ENCODE measurements around the gene LHFPL3.
"Not testable (repeated sequence)": the region's sequence is repeated elsewhere in the genome, so short reads cannot be mapped to it uniquely, and the experiment has no call there.

The LHFPL3 gene

GRCh38 chr7:104695563-104695962 is 367.2 kb downstream of the LHFPL3 start:
- DNase-seq (ENCODE audit: low read depth) = no peak

- no peak for DNase-seq (ENCODE audit: low read depth)
Measured at GRCh38 chr7:104700336-104700735, 371.9 kb downstream of the LHFPL3 start.

DNA sequence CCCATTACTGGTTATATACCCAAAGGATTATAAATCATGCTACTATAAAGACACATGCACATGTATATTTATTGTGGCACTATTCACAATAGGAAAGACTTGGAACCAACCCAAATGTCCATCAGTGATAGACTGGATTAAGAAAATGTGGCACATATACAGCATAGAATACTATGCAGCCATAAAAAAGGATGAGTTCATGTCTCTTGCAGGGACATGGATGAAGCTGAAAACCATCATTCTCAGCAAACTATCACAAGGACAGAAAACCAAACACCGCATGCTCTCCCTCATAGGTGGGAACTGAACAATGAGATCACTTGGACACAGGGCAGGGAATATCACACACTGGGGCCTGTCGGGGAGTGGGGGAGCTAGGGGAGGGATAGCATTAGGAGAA is 392.6 kb downstream of the LHFPL3 start:
- DNase-seq (ENCODE audit: low read depth) = not testable (repeated sequence)

GRCh38 chr7:104723001-104723400 is 394.6 kb downstream of the LHFPL3 start:
- no peak for DNase-seq (ENCODE audit: low read depth)

DNA sequence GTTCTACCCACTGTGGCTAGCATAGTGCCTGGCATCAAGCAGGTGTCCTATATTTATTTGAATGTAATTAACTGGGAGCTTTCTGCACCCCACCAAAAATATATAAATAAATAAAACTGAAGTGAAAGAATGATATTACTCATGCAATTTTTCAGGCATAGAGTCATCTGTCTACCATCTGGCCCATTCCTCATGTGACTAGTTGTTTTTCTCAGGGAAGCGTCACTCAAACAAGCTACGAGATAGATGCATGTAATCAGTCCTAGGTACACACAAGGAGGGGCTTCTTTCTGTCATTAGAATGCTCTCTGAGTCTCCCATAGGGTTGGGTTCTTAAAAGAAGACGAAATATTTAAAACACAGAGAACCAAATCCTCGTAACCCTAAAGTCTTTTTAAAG is 430.1 kb downstream of the LHFPL3 start:
- no peak for DNase-seq (ENCODE audit: low read depth)

DNA sequence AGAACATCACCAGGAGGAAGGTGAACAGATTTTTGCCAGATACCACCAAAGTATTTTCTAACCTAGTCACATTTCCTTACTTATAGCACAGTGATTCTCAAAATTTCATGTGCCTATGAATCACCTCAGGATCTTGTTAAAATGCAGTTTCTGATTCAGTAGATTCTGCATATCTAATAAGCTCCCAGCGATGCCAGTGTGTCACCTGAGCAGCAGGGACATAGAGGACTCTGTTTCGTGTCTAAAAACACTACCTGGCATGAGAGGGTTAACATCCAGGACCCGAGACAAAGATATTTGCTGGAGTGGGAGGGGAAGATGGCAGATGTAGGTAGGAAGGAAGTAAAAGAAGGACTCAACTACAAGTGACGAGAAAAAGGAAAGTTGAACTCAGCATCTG is 433.5 kb downstream of the LHFPL3 start:
- no peak for DNase-seq (ENCODE audit: low read depth)

GRCh38 chr7:104767113-104767512 is 438.7 kb downstream of the LHFPL3 start:
- no peak for DNase-seq (ENCODE audit: low read depth)

DNA sequence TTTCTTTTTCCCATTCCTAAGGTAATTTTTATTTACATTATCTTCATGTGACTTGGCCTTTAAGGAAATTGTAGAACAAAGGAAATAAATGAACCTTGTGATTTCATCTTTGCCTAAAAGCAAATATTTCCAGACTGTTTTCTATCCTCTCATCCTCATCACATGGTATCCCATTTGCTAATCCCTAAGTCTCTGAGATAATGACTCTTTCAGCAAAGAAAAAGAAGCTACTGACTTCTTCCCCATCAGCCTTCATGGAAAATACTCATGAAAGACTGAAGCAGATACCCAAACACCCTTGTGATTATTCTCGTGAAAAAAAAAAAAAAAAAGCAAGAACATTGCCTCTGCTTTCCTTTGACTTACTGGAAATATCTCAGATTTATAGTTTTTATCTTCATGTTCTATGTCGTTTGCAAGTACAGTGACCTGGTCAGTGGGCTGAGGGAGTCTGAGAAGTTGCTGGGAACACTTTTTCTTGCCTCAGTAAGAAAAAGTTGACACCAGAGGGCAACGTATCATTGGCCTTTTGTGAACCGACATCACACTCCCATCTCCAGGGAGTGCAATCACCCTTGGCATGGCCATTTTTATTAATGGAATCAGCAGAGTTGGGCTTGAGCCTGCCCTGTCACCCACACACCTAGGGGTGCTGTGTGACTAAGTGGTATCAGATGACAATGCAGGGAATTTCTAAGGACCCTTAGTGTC is 439.6 kb downstream of the LHFPL3 start:
- no peak for DNase-seq (ENCODE audit: low read depth)

GRCh38 chr7:104772405-104773345 is 444.3 kb downstream of the LHFPL3 start:
- DNase-seq (ENCODE audit: low read depth) = no peak

DNA sequence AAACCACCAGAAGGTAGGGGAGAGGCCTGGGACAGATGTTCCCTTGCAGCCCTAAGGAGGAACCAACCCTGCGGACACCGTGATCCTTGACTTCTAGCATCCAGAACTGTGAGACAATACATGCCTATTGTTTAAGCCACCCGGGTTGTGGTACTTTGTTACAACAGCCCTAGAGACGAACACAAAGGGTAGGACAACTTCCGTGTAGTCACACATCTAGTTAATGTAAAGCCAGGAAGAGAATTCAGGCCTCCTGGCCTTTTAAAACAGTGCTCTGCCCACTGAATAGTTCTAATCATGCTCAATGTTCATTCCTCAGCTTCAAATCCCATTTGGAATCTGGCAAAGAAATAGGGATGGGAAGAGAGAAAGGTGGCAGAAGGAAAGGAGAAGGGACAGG is 445.4 kb downstream of the LHFPL3 start:
- no peak for DNase-seq (ENCODE audit: low read depth)

GRCh38 chr7:104775531-104775930 is 447.1 kb downstream of the LHFPL3 start:
- no peak for DNase-seq (ENCODE audit: low read depth)

- no peak for DNase-seq (ENCODE audit: low read depth)
Measured at GRCh38 chr7:104777301-104777800, 448.9 kb downstream of the LHFPL3 start.

DNA sequence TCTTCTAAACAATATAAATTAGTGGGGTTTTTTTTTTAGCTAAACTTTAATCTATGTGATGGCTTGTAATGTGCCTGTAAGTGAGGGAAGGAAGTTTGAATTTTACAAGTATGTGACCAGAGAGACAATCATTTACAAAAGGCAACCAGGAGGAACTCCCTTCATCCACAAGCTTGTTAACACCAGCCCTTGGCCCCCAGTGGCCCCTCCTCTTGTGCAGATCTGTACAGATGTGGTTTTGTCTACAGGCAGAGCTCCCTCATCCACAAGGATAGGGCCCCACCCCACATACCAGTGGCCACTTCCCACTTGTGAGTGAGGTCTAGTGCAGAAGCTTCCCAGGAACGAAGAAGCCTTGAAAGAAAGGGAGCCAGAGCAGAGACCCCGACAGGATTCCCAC is 451.5 kb downstream of the LHFPL3 start:
- DNase-seq (ENCODE audit: low read depth) = no peak

GRCh38 chr7:104784686-104785085 is 456.3 kb downstream of the LHFPL3 start:
- DNase-seq (ENCODE audit: low read depth) = no peak

GRCh38 chr7:104789780-104790179 is 461.4 kb downstream of the LHFPL3 start:
- no peak for DNase-seq (ENCODE audit: low read depth)

GRCh38 chr7:104790440-104790839 is 462.0 kb downstream of the LHFPL3 start:
- DNase-seq (ENCODE audit: low read depth) = no peak

DNA sequence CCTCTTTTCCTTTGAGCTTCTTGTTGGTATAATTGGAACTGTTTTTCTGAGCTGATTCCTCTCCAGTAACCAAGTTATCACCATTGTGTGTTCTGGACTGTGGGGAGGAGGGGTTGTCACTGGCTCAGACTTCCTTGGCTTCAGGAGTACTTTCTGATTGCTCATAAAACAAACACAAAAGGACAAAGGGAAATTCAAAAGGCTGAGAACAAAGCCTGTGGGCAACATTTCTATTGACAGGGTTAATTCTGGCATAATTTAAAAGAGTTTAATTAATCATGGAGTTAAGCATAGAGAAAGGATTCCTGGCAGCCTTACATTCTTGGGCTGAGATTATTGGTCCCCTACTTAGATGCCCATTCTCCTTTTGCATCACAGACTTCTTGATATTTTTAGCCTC is 462.7 kb downstream of the LHFPL3 start:
- DNase-seq (ENCODE audit: low read depth) = no peak

GRCh38 chr7:104793066-104793465 is 464.7 kb downstream of the LHFPL3 start:
- DNase-seq (ENCODE audit: low read depth) = no peak

GRCh38 chr7:104794154-104794553 is 465.8 kb downstream of the LHFPL3 start:
- no peak for DNase-seq (ENCODE audit: low read depth)

GRCh38 chr7:104794589-104794988 is 466.2 kb downstream of the LHFPL3 start:
- DNase-seq (ENCODE audit: low read depth) = no peak

GRCh38 chr7:104795086-104795485 is 466.7 kb downstream of the LHFPL3 start:
- no peak for DNase-seq (ENCODE audit: low read depth)

DNA sequence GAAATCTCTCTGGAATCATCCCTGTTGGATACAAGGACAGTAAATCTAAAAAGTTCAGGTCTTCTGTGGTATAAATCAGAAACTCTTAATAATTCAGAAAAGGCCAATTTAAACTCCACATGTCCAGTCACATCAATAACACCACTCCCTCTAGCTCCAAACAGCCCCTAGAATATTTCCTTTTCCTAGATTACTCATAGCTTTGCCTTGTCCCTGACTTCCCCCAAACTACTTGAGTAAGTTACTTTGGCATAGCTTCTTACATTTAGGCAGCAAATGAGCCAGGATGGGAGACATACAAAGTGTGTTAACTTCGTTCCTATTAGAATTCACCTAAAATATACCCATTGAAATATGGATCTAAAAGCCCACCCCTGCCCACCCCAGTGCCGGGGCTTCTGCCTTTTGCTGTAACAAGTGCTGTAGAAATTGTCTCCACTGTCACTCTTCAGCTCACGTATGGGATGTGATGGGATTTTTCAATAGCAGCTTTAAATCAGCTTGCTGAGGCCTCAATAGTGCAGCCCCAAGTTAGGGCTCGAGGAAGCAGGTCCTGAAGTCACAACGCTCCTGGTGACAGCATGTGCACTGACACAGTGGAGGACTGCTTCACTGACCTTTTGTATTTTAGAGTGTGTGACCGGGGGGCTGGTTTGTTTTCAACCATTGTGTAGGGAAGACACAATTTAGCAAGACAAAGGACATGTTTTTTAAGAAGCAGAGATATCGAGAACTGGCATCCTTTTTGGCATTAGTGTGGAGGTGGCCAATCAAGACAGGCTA is 467.4 kb downstream of the LHFPL3 start:
- no peak for DNase-seq (ENCODE audit: low read depth)

All from activated T-cell treated with anti-CD3 and anti-CD28 coated beads for 48 hours (primary cell).